WERI-Rb-1 (cell line): ENCODE measurements around the gene IL23R.

ENCODE experiments used
- DNase-seq: peaks from one replicate; pipeline ENCODE4 v3.0.0-alpha.2; 2020
- H3K27ac ChIP-seq: fragments of 250-450 bp; sonication (Bioruptor Pico); 2 replicates; pipeline ENCODE4 v1.5.1; 2020; ENCODE audit warnings: mild to moderate bottlenecking, moderate library complexity
- H3K27me3 ChIP-seq: fragments of 250-450 bp; sonication (Bioruptor Pico); 2 replicates; pipeline ENCODE4 v1.5.1; 2021; ENCODE audit warnings: mild to moderate bottlenecking, low read depth, moderate library complexity; ENCODE audit not compliant: insufficient read depth, severe bottlenecking
- H3K36me3 ChIP-seq: fragments of 250-450 bp; sonication (Bioruptor Pico); 2 replicates; pipeline ENCODE4 v1.5.1; 2020; ENCODE audit warnings: mild to moderate bottlenecking, moderate library complexity
- H3K4me3 ChIP-seq: 2 replicates; pipeline ENCODE4 v1.5.1; 2011; ENCODE audit warnings: low read depth, mild to moderate bottlenecking, control low read depth, low read length
- H3K9me3 ChIP-seq: fragments of 250-450 bp; sonication (Bioruptor Pico); 2 replicates; pipeline ENCODE4 v1.5.1; 2021; ENCODE audit warnings: mild to moderate bottlenecking, moderate library complexity; ENCODE audit not compliant: severe bottlenecking
- TF ChIP-seq, protein P1 (sequence below): IDR thresholded peaks from 2 replicates; pipeline ENCODE4 v1.5.1; 2011; ENCODE audit warnings: low read depth, mild to moderate bottlenecking, control low read depth, inconsistent platforms, low read length

Gene IL23R

DNA sequence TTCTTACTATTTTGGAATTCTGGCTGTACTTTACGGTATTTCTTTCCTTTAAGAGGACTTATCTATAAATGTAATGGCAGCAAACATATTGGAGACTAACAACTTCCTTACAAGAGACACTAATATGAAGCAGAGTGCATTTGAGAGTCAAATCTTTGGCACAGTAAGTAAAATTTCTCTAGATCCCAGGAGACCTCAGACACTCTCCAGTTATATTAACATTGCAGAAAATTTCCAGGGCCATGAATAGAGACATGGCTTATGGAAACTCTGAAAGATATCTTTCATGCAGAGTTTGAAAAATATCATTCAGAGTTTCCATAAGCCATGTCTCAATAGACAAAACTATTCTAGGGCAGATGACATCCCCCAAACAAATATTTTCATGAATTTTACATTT is 51.2 kb downstream of the IL23R start:
- H3K9me3 ChIP-seq, result no peaks in the 10 kb centered on the region
- no peak overlapping the region for H3K4me3 ChIP-seq
- H3K27ac ChIP-seq, result no peak overlapping the region
- no peaks in the 10 kb centered on the region for H3K36me3 ChIP-seq
- DNase-seq, result no peak
- TF ChIP-seq, protein P1, sequence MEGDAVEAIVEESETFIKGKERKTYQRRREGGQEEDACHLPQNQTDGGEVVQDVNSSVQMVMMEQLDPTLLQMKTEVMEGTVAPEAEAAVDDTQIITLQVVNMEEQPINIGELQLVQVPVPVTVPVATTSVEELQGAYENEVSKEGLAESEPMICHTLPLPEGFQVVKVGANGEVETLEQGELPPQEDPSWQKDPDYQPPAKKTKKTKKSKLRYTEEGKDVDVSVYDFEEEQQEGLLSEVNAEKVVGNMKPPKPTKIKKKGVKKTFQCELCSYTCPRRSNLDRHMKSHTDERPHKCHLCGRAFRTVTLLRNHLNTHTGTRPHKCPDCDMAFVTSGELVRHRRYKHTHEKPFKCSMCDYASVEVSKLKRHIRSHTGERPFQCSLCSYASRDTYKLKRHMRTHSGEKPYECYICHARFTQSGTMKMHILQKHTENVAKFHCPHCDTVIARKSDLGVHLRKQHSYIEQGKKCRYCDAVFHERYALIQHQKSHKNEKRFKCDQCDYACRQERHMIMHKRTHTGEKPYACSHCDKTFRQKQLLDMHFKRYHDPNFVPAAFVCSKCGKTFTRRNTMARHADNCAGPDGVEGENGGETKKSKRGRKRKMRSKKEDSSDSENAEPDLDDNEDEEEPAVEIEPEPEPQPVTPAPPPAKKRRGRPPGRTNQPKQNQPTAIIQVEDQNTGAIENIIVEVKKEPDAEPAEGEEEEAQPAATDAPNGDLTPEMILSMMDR, result no peak
- H3K27me3 ChIP-seq, result no peaks in the 10 kb centered on the region

DNA sequence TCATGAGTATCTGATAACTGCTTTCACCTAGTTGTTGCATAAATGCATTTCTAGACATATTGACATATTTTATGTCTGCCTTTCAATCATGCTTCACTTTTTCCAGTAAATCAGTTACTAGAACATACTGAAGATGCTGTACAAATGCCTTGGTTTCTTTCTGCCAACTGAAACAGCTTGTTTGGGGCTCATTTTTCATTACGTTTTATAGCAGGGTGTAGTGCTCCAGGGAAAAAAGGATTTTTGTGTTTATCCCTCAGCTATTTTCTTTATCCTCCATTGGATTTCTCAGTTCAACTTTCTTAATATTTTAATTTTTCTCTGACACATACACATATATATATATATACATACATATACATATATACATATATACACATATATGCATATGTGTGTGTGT is 51.7 kb downstream of the IL23R start:
- Histone ChIP-seq H3K36me3 (no peaks in the 10 kb centered on the region), H3K27me3 (no peaks in the 10 kb centered on the region), H3K4me3 (no peak overlapping the region), H3K9me3 (no peaks in the 10 kb centered on the region), H3K27ac (no peak overlapping the region)
- no peak for DNase-seq
- TF ChIP-seq, protein P1, result no peak

DNA sequence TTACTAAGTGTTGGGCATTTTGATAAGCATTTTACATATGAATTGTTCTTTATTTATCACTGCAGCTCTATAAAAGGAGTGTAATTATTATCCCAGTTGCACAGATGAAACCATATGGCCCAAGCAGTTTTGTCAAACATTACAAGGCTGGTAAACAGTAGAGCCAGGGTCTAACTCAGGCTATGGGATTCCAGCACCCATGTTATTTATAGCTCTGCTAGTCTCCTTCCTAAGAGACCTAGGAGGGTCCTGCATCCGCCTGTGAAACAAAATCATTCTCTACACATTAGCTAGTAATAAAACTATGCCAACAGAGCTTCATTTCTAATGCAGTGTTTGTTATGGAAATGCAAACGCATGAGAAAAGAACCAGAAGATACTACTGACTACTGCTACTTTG is 58.6 kb downstream of the IL23R start:
- TF ChIP-seq, protein P1, result no peak
- H3K27me3 ChIP-seq, result no peaks in the 10 kb centered on the region
- no peaks in the 10 kb centered on the region for H3K9me3 ChIP-seq
- no peaks in the 10 kb centered on the region for H3K36me3 ChIP-seq
- no peak overlapping the region for H3K27ac ChIP-seq
- no peak overlapping the region for H3K4me3 ChIP-seq
- DNase-seq, result no peak

DNA sequence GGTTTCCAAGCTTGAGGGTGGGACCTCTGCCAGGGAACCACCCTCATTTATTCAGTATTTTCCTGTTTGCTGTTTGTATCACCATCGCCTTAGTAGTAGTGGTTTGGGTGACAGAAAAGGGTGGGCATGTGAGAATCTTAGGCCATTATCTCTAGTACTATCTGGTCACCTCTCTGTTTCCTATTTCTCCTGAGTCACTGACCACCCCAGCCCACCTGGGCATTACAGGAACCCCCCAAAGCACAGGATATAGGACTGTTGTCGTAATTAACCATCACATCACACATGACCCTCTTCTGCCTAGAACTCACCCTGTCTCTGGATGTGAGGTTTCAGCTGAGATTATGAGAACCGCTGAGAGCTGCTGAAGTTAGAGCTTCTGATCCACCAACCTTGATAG is 60.4 kb downstream of the IL23R start:
- H3K4me3 ChIP-seq, result no peak overlapping the region
- no peaks in the 10 kb centered on the region for H3K9me3 ChIP-seq
- H3K27ac ChIP-seq, result no peak overlapping the region
- DNase-seq, result no peak
- TF ChIP-seq, protein P1, result no peak
- no peaks in the 10 kb centered on the region for H3K36me3 ChIP-seq
- no peaks in the 10 kb centered on the region for H3K27me3 ChIP-seq

DNA sequence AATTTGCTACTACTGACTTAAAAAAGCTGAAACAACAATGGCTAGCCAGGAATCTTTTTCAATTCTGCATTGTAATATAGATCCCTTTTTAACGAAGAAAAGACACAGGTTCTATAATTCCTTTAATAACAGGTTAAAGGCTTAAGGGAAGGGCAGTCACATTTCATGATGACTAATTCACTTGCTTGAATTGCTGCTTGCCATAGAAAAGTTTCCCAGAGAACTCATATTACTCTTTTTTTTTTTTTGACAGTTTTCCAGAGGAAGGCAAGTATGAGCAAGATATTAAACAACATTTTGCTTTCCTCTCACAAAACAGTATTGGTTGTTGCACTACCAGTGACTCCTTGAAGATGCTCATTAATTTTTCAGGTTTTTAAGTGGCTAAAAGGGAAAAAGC is 60.9 kb downstream of the IL23R start:
- TF ChIP-seq, protein P1, result no peak
- DNase-seq, result no peak
- H3K27me3 ChIP-seq, result no peaks in the 10 kb centered on the region
- no peak overlapping the region for H3K27ac ChIP-seq
- H3K4me3 ChIP-seq, result no peak overlapping the region
- H3K36me3 ChIP-seq, result no peaks in the 10 kb centered on the region
- H3K9me3 ChIP-seq, result no peaks in the 10 kb centered on the region

DNA sequence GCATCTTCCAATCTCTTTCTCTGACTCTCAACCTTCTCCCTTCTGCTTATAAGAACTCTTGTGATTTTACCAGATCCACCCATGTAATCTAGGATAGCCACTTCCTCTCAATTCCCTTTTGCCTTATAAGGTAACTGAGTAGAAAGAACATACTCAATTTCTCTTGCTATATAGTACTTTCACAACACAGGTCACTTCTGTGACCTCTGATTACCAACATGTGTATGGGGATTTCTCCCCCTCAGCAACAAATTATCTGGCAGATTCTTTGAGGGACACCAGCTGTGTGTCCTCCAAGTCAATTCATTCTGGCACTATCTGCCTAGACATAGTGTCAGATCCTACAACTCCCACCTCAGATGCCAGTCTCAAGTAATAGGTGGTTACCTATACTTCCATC is 62.5 kb downstream of the IL23R start:
- no peaks in the 10 kb centered on the region for H3K27me3 ChIP-seq
- H3K4me3 ChIP-seq, result no peak overlapping the region
- DNase-seq, result no peak
- TF ChIP-seq, protein P1, result no peak
- H3K27ac ChIP-seq, result no peak overlapping the region
- H3K36me3 ChIP-seq, result no peaks in the 10 kb centered on the region
- no peaks in the 10 kb centered on the region for H3K9me3 ChIP-seq
